Midbrain (tissue), 1 donor: ENCODE data around the gene SMIM10L2A.
"Not testable (repeated sequence)": the region's sequence is repeated elsewhere in the genome, so short reads cannot be mapped to it uniquely, and the experiment has no call there.

Source experiments
- DNase-seq: peaks from one replicate; lab custom pipeline; 2025; lab: John Stamatoyannopoulos, UW

Gene SMIM10L2A

DNA sequence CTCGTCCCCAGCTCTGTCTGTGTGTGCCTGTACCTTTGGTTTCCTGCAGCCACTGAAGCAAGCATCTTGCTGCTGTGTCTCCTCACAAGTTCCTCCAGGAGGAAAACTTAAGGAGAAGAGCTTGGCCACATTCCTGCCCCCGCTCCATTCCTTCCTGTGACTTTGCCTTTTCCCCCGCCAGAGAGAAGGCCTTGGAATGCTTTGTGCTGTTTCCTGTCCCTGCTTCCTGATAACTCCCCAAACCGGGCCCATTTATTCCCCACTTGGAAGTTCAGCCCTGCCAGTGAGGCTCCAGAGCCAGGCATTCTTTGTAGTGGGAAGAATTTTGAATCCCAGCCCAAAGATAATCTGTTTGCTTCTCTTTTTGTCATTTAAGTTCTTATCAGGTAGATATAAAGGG, 33.1 kb downstream of the SMIM10L2A start:
- DNase-seq = no peak

DNA sequence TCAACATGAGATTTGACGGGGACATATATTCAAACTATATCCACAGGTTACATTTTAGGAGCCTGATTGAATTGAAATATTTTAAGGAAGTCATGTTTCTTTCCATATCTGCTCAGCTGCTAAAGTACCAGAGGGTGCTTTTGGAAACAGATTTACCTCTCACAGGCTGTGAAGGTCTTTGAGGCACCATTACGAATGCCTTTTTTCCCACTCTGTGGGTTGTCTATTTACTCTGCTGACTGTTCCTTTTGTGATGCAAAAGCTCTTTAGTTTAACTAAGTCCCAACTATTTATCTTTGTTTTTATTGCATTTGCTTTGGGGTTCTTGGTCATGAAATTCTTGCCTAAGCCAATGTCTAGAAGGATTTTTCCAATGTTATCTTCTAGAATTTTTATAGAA, 40.0 kb downstream of the SMIM10L2A start:
- DNase-seq = not testable (repeated sequence)

DNA sequence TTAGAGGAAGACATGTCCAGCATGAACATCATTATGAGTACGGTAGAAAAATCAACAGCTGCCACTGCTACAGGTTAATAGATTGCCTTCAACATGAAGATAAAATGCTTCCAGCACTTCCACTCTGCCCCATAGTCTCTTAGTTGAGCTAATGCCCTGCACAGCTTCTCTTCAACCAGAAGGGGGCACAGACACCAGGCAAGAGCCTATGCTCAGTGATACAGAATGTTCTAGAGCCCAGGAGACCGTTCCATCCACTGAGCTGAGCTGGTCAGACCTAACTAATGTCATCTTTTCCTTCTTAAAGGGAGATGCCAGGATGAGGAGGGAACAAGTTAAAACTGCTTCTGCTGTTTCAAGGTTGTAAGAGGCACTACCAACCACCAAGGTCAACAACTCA, 42.2 kb downstream of the SMIM10L2A start:
- no peak for DNase-seq

DNA sequence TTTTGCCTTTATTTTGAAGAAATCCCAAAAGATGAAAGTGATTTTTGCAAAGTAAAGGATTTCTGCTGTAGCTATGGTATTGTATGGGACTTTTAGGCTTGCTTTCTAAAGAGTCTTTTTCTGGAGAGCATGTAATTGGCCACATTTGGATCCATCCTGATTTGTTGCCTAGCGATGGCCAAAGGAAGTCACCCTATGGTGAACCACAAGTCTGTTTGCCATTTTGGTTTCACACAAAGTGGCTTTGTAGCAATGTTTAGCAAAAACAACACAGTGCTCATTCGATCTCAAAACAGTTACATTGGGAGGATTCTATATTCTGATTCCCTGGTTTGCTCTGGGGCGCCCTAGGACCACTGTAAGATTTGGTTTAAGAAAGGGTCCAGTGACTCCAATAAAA, 54.6 kb downstream of the SMIM10L2A start:
- DNase-seq = no peak

DNA sequence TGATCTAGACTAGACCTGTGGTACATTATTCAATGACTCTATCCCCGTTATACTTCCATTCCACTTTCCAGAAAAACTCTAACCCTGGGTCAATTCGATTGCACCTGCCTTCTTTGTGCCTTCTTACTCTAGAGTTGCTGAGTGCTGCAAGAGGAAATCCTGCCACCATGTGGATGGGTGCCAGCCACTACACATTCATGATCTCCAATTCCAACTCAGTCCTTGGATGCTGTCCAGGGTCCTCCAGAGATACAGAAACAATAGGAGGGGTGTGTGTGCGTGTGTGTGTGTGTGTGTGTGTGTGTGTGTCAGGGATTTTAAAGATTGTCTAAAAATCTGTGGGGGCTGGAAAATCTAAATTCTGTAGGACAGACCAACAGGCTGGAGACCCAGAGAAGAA, 55.8 kb downstream of the SMIM10L2A start:
- peak; percentile 17 for DNase-seq
